Stomach (tissue), 4 donors: ENCODE data around the gene TATDN2.

Experiments
- EP300 ChIP-seq: sonication (generic); formaldehyde crosslinking; IDR thresholded peaks from one replicate; pipeline ENCODE4 v1.6.1; 2017; ENCODE audit warnings: antibody characterized with exemption
- POLR2A ChIP-seq, 4 donors: fragments of 450-650 bp; IDR thresholded peaks; one replicate each; pipeline ENCODE4 v1.6.1; 2016; ENCODE audit warnings: antibody characterized with exemption in 4 of 4, control low read depth in 2 of 4, mild to moderate bottlenecking in 1 of 4, moderate library complexity in 1 of 4
- POLR2AphosphoS5 ChIP-seq, 3 donors: sonication (generic); formaldehyde crosslinking; IDR thresholded peaks; one replicate each; pipeline ENCODE4 v1.6.1; 2016; ENCODE audit warnings: antibody characterized with exemption in 3 of 3
- TF ChIP-seq, protein P1 (sequence below), 7 experiments: fragments of 450-650 bp in 4 of 7; fragments of 200-600 bp in 3 of 7; sonication (generic) in 3 of 7; IDR thresholded peaks; one replicate each; pipeline ENCODE4 v1.5.1; 2016 to 2019; ENCODE audit warnings: antibody characterized with exemption in 7 of 7, control low read depth in 2 of 7, mild to moderate bottlenecking in 1 of 7

GRCh38 chr3:10204921-10205320 is 43.3 kb upstream of the TATDN2 start:
- TF ChIP-seq, protein P1, sequence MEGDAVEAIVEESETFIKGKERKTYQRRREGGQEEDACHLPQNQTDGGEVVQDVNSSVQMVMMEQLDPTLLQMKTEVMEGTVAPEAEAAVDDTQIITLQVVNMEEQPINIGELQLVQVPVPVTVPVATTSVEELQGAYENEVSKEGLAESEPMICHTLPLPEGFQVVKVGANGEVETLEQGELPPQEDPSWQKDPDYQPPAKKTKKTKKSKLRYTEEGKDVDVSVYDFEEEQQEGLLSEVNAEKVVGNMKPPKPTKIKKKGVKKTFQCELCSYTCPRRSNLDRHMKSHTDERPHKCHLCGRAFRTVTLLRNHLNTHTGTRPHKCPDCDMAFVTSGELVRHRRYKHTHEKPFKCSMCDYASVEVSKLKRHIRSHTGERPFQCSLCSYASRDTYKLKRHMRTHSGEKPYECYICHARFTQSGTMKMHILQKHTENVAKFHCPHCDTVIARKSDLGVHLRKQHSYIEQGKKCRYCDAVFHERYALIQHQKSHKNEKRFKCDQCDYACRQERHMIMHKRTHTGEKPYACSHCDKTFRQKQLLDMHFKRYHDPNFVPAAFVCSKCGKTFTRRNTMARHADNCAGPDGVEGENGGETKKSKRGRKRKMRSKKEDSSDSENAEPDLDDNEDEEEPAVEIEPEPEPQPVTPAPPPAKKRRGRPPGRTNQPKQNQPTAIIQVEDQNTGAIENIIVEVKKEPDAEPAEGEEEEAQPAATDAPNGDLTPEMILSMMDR (IDR thresholded peaks at IDR 0.05) = no peak
- no peak for TF ChIP-seq POLR2AphosphoS5 (IDR thresholded peaks at IDR 0.05)
- no peak for TF ChIP-seq POLR2A (IDR thresholded peaks at IDR 0.05)
- TF ChIP-seq EP300 = no peak
